ENCODE results near the gene IKZF5.

Gene IKZF5

DNA sequence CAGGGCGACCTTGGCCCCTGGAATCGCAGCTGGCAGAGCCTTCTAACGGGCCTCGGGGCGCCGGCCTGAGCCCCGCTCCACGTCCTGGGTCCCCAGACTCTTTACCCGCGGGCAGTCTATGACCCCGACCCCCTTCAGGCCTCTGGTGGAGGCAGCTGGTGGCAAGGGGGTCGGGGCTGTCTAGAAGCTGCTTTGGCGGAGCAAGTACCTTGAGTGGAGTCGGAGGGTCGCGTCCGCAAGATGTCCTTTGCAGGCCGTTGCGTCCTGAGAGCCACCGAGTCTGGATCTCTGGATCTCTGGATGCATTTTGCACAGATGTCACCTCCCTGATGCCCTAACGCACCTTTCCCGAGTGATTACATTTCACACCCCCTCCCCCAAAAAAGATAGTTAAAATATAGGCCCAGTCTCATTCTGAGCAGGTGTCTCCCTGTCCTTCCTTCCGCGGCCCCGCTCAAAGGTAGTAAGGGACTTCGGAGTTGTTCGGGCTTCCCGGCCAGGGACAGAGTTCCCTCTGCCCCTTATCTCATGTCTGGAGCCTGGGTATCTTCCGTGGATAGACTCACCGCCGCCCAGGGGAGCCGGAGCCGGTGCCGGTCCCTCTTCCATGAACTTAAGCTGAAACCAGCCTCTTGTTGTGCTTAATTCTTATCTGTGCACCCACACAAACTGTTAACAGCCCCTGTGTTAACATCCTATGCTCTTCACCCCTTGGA, 668 bp upstream of the IKZF5 start:
- ATAC-seq (replicated peaks; ENCODE audit: extremely low read depth, poor library complexity, severe bottlenecking) = no peak
- Mint-ChIP-seq H3K4me3 (peak overlapping the region; percentile 98), H3K27me3 (no peaks in the 10 kb centered on the region), H3K9me3 (no peaks in the 10 kb centered on the region), H3K36me3 (ENCODE audit: insufficient read depth) (peaks cover 14% of the 10 kb centered on the region), H3K4me1 (peaks cover 48% of the 10 kb centered on the region), H3K27ac (ENCODE audit: low read depth) (peak overlapping the region; percentile 99)
- DNase-seq (ENCODE audit: low spot score in 2 of 2) = no peak

DNA sequence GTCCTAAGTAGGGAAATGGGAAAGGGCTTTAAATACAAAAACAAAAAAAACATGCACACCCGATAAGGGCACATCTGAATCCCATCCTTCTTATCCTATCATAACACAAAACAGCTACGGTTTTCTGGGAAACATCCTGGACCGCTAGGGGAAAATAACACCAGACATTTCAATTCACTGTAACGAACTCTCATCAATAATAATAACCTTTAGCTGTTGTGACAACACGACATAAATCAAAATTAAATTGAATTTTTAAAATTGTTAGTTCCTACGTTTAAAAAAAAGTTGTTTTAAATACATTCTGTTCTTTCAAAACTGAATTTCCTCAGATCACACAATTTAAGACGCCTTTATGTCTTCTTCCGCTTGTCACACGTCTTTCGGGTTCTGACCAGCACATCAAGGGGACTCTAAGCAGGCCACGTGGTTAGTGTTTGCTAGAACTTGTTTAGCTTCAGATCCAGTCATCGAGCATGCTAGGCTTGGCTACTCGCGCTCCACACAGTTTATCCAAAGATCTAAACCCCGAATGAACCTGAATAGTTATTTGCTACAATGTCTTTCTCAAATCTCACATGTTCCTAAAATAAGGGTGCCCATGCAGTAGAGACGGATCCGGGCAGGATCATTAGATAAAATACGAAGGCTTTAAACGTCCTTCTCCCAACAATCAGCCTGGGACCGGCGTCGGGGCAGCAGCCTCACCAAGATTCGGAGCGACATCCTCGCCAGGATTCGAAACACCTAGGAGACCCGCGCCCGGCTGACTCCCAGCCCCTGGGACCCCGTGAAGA, 839 bp downstream of the IKZF5 start:
- H3K9me3 Mint-ChIP-seq = no peaks in the 10 kb centered on the region
- peak; percentile 15 to 26 for DNase-seq (ENCODE audit: low spot score in 2 of 2)
- peak overlapping the region; percentile 99 for H3K27ac Mint-ChIP-seq (ENCODE audit: low read depth)
- peak overlapping the region; percentile 98 for H3K4me3 Mint-ChIP-seq
- peaks cover 14% of the 10 kb centered on the region for H3K36me3 Mint-ChIP-seq (ENCODE audit: insufficient read depth)
- peaks cover 55% of the 10 kb centered on the region for H3K4me1 Mint-ChIP-seq
- peak; percentile 42 for ATAC-seq (replicated peaks; ENCODE audit: extremely low read depth, poor library complexity, severe bottlenecking)
- H3K27me3 Mint-ChIP-seq = no peaks in the 10 kb centered on the region

DNA sequence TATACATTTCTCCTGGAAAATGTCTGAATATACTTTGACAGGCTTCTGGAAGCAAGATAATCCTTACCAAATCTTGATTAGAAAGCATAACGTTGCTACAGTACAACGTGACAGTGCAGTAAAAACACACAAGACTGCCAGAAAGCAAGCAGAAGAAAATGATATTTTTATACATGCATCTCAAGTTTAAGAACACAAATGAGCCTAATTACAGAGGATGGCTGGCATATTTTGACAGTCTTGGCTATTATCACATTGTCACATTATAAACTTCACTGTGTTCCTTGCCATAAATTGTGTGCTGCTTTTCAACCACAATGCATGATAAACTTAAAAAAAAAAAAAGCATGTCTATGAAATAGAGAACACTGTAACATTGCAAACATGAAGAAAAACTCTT, 4.3 kb downstream of the IKZF5 start:
- Mint-ChIP-seq H3K4me1 (peaks cover 64% of the 10 kb centered on the region), H3K9me3 (no peaks in the 10 kb centered on the region), H3K27me3 (no peaks in the 10 kb centered on the region), H3K27ac (ENCODE audit: low read depth) (no peak overlapping the region), H3K4me3 (no peak overlapping the region), H3K36me3 (ENCODE audit: insufficient read depth) (peaks cover 18% of the 10 kb centered on the region)
- ATAC-seq (replicated peaks; ENCODE audit: extremely low read depth, poor library complexity, severe bottlenecking) (no peak), DNase-seq (ENCODE audit: low spot score in 2 of 2) (no peak)

DNA sequence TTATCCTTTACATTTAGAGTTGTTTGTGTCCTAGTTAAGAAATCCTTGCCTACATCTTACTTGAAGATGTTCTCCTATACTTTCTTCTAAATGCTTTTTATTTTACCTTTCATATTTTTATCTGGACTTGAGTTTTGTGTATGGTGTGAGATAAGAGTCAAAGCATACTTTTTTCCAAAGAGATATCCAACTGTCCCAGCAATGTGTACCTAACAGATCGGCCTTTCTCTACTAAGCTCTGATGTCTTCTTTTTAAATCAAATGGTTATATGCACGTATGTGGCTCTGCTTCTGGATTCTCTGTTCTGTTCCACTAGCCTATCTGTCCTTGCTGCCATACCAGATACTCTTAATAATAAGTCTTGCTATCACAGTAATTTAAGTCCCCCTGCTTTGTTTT, 7.2 kb downstream of the IKZF5 start:
- Mint-ChIP-seq H3K27me3 (no peaks in the 10 kb centered on the region), H3K36me3 (ENCODE audit: insufficient read depth) (peaks cover 24% of the 10 kb centered on the region), H3K4me3 (peak overlapping the region; percentile 9), H3K9me3 (no peaks in the 10 kb centered on the region), H3K4me1 (peaks cover 52% of the 10 kb centered on the region), H3K27ac (ENCODE audit: low read depth) (peak overlapping the region; percentile 69)
- ATAC-seq (replicated peaks; ENCODE audit: extremely low read depth, poor library complexity, severe bottlenecking) (no peak), DNase-seq (ENCODE audit: low spot score in 2 of 2) (no peak)

DNA sequence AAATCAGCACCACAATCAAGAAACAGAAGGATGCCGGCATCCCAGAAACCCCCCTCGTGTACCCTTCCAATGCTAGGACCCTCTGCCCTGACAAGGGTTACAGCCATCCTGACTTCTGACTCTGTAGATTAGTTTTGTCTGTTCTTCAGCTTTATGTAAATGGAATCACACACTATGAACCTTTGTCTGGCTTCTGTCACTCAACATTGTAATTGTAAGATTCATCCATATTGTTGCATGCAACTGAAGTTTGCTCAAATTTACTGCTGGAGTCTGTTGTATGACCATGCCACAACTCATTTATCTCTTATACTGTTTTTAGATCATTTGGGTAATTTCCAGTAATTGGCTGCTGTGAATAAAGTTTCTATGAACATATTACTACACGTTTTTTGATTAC, 8.4 kb downstream of the IKZF5 start:
- no peaks in the 10 kb centered on the region for H3K27me3 Mint-ChIP-seq
- DNase-seq (ENCODE audit: low spot score in 2 of 2) = no peak
- H3K4me1 Mint-ChIP-seq = peaks cover 47% of the 10 kb centered on the region
- peak overlapping the region; percentile 60 for H3K27ac Mint-ChIP-seq (ENCODE audit: low read depth)
- ATAC-seq (replicated peaks; ENCODE audit: extremely low read depth, poor library complexity, severe bottlenecking) = no peak
- no peak overlapping the region for H3K4me3 Mint-ChIP-seq
- no peaks in the 10 kb centered on the region for H3K9me3 Mint-ChIP-seq
- peaks cover 32% of the 10 kb centered on the region for H3K36me3 Mint-ChIP-seq (ENCODE audit: insufficient read depth)

DNA sequence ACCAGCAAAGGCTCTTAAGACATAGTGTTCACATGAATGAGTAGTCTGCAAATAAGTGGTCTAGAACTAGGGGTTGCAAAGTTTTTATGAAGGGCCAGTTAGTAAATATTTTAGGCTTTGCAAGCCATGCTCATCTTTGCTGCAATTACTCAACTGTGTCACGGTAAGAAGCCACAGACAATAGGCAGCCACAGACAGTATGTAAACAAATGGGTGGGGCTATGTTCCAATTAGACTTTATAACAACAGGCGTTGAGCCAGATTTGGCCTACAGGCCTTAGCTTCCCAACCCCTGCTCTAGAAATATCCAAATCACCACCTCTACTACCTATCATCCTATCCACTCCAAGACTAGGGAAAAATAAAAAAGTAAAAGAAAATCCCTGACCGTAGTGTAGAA, 9.2 kb downstream of the IKZF5 start:
- no peaks in the 10 kb centered on the region for H3K27me3 Mint-ChIP-seq
- no peak overlapping the region for H3K4me3 Mint-ChIP-seq
- peaks cover 38% of the 10 kb centered on the region for H3K36me3 Mint-ChIP-seq (ENCODE audit: insufficient read depth)
- no peak for ATAC-seq (replicated peaks; ENCODE audit: extremely low read depth, poor library complexity, severe bottlenecking)
- no peak for DNase-seq (ENCODE audit: low spot score in 2 of 2)
- no peaks in the 10 kb centered on the region for H3K9me3 Mint-ChIP-seq
- H3K27ac Mint-ChIP-seq (ENCODE audit: low read depth) = peak overlapping the region; percentile 60
- peaks cover 47% of the 10 kb centered on the region for H3K4me1 Mint-ChIP-seq

DNA sequence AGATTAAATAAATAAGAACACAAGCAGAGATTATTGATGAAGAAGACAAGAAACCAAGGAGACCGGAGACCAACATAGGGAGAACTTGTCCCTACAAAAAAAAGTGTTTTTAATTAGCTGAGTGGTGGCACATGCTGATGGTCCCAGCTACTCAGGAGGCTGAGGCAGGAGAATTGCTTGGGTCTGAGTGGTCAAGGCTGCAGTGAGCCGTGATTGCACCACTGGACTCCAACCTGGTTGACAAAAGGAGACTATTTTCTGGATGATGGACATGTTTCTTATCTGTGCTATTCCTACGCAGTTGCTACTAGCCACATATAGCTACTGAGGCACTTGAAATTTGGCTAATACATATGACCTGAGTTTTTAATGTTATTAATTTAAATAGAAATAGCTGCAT, 9.7 kb downstream of the IKZF5 start:
- no peak for ATAC-seq (replicated peaks; ENCODE audit: extremely low read depth, poor library complexity, severe bottlenecking)
- no peaks in the 10 kb centered on the region for H3K9me3 Mint-ChIP-seq
- no peak for DNase-seq (ENCODE audit: low spot score in 2 of 2)
- H3K4me3 Mint-ChIP-seq = no peak overlapping the region
- no peaks in the 10 kb centered on the region for H3K27me3 Mint-ChIP-seq
- H3K36me3 Mint-ChIP-seq (ENCODE audit: insufficient read depth) = peaks cover 42% of the 10 kb centered on the region
- H3K4me1 Mint-ChIP-seq = peaks cover 43% of the 10 kb centered on the region
- H3K27ac Mint-ChIP-seq (ENCODE audit: low read depth) = no peak overlapping the region

DNA sequence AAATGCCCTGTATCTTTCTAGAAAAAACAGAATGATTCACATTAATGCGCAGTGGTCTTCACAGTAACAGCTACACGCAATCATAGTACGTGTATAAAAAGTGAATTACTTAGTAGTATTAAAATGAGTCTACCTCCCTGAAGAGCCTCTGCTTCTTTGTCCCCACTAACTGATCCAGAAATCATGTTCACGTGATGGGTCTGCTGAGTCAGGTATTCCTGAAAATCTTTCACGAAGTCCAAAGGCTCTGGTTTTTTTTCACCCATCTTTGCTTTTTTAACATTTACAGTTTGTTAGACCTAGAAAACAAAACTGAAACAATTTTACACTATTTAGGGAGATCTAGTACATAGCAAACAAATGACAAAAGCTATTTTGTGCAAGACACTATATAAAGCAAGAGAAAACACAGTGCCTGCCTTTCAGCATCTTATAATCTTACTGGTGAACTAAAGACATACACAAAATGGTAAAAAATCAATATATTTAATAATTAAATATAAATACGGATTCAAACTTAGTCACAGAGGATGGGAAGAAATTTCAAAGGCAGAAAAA, 10.2 kb downstream of the IKZF5 start:
- H3K36me3 Mint-ChIP-seq (ENCODE audit: insufficient read depth) = peaks cover 46% of the 10 kb centered on the region
- H3K27ac Mint-ChIP-seq (ENCODE audit: low read depth) = no peak overlapping the region
- no peak overlapping the region for H3K4me3 Mint-ChIP-seq
- peaks cover 39% of the 10 kb centered on the region for H3K4me1 Mint-ChIP-seq
- ATAC-seq (replicated peaks; ENCODE audit: extremely low read depth, poor library complexity, severe bottlenecking) = no peak
- DNase-seq (ENCODE audit: low spot score in 2 of 2) = no peak
- no peaks in the 10 kb centered on the region for H3K9me3 Mint-ChIP-seq
- no peaks in the 10 kb centered on the region for H3K27me3 Mint-ChIP-seq

DNA sequence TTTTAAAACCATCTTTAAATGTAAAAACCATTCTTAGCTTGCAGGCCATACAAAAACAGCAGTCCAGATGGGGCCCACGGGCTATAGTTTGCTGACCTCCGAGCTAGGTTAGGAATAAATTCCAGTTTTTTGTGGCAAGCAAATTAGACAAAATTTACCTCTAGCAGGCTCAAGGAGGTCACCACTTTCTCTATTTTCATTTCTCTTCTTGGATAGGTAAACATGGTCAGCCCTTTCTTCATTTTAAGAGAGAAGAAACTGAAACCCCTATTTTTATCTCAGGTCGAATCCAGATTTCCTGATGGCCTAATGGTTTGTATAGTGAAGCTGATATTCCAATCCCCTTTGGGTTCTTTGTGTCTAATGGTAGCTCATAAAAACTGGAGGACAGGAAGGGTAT, 10.7 kb downstream of the IKZF5 start:
- no peak for DNase-seq (ENCODE audit: low spot score in 2 of 2)
- ATAC-seq (replicated peaks; ENCODE audit: extremely low read depth, poor library complexity, severe bottlenecking) = no peak
- Mint-ChIP-seq H3K4me3 (no peak overlapping the region), H3K27ac (ENCODE audit: low read depth) (no peak overlapping the region), H3K27me3 (no peaks in the 10 kb centered on the region), H3K36me3 (ENCODE audit: insufficient read depth) (peaks cover 46% of the 10 kb centered on the region), H3K4me1 (peaks cover 39% of the 10 kb centered on the region), H3K9me3 (no peaks in the 10 kb centered on the region)

DNA sequence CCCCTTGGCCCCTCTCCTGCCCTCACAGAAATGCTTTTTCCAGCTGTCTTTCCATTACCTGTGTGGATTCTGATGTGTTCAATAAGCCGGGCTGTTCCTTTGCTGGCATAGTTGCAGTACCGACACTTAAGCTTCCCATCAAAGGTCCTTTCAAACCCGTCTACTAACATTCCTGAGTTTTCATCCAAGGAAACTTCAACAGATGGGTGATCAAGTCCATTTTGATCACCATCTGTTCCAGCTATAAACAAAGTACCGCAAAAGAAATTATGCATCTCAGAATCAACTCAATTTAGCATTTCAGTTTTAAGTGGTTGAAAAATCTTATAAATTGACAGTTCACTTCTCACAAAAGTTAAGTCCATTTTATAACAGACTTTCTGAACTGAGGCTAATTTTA, 12.7 kb downstream of the IKZF5 start:
- Mint-ChIP-seq H3K27me3 (no peaks in the 10 kb centered on the region), H3K27ac (ENCODE audit: low read depth) (no peak overlapping the region)

DNA sequence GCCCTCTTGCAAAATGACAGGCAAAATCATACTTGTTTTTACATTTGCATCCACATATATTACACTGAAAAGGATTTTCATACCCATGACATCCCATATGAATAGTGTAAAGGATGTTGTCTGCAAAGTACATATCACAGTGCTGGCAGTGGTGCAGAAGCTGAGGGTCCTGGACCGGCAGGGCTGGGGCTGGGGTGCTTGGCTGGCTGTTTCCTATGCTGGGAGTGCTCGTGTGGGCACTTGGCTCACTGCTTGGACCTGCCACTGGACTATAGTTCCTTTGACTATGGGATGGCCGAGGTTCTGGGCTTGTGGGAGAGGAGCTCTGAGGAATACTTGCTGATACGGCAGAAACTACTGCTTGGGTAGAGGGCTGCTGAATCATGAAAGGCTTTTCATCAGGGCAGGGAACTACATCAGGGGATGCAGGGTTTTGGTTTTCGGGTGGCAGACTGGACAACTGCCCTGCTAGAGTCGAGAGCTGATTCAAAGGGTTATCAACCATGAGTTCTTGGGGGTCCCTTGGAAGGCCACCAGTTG, 14.7 kb downstream of the IKZF5 start:
- Mint-ChIP-seq H3K4me1 (peaks cover 10% of the 10 kb centered on the region), H3K27me3 (no peaks in the 10 kb centered on the region), H3K27ac (ENCODE audit: low read depth) (no peak overlapping the region), H3K9me3 (no peaks in the 10 kb centered on the region), H3K4me3 (no peak overlapping the region), H3K36me3 (ENCODE audit: insufficient read depth) (peaks cover 49% of the 10 kb centered on the region)
- DNase-seq (ENCODE audit: low spot score in 2 of 2) (no peak), ATAC-seq (replicated peaks; ENCODE audit: extremely low read depth, poor library complexity, severe bottlenecking) (no peak)

More for the DNA sequence above, 12.7 kb downstream of the IKZF5 start:
- peaks cover 28% of the 10 kb centered on the region for H3K4me1 Mint-ChIP-seq
- no peak for ATAC-seq (replicated peaks; ENCODE audit: extremely low read depth, poor library complexity, severe bottlenecking)
- H3K36me3 Mint-ChIP-seq (ENCODE audit: insufficient read depth) = peaks cover 47% of the 10 kb centered on the region
- H3K4me3 Mint-ChIP-seq = no peak overlapping the region
- no peak for DNase-seq (ENCODE audit: low spot score in 2 of 2)
- H3K9me3 Mint-ChIP-seq = no peaks in the 10 kb centered on the region

DNA sequence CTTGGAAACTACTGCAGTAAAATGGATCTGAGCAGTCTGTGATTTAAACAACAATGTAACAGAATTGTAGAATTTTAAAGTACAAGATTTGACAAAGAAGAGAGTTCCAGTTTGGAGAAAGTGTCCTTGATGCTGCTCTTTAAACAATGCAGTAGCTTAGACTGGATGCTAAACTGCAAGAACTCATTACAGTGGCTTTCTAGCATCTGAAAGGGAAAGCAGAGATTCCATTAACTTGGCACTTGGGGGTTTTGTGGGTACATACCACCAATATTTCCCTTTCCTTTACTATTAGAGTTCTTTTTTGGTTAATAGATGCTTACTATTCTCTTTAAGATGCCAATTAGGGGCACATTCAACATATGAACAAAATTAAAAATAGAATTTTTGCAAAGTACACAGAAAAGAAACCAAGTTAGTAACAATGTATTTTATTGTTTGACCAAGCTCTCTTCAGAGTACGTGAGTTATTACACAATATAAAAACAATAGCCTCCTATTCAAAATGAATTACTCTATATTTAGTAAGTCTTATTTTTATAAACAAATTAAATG, 16.5 kb downstream of the IKZF5 start:
- DNase-seq (ENCODE audit: low spot score in 2 of 2) = no peak
- H3K4me1 Mint-ChIP-seq = no peaks in the 10 kb centered on the region
- H3K27ac Mint-ChIP-seq (ENCODE audit: low read depth) = no peak overlapping the region
- no peaks in the 10 kb centered on the region for H3K27me3 Mint-ChIP-seq
- ATAC-seq (replicated peaks; ENCODE audit: extremely low read depth, poor library complexity, severe bottlenecking) = no peak
- H3K36me3 Mint-ChIP-seq (ENCODE audit: insufficient read depth) = peaks cover 39% of the 10 kb centered on the region
- no peak overlapping the region for H3K4me3 Mint-ChIP-seq
- H3K9me3 Mint-ChIP-seq = no peaks in the 10 kb centered on the region

Data from central memory CD8-positive, alpha-beta T cell (primary cell).